ENCODE data around the gene GRM4.

The GRM4 gene

DNA sequence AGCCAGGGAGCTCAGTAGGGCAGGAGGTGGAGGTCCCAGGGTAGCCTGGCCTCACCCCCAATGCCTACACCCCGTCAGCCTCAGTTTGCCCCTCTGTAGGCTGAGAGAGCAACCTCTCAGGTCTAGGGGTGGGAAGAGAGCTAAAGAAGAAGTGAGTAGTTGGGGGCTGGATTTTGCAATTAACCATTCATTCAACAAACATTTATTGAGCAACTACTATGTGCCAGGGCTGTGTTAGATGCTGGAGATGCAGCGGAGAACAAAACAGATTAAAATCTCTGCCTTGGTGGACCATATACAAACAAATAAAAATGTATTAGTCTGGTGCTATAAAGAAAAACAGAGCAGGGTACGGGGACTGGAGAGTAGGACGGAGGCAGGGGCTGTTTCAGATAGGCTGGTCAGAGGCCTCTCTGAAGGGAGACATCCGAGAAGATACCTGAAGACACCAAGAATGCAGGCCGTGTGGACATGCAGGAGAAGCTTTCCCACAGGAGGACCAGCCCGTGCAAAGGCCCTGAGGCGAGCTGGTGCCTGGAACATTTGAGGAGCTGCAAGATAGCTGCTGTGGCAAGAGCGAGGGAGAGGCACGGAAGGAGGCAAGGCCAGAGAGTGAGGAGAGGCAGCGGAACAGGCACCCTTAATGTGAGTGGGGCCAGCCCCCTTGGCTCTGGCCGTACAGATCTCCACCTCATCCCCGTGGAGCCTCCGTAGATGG, 60.3 kb downstream of the GRM4 start:
- Histone ChIP-seq H3K27ac (ENCODE audit: low read depth, low read length) (no peak overlapping the region), H2AFZ (ENCODE audit: low read depth, low read length, severe bottlenecking) (no peak overlapping the region), H4K20me1 (ENCODE audit: low read depth, low read length) (no peaks in the 10 kb centered on the region), H3K9me2 (replicated peaks; ENCODE audit: insufficient read depth, low read length) (no peaks in the 10 kb centered on the region), H3F3A (ENCODE audit: insufficient read depth) (no peaks in the 10 kb centered on the region), H3K79me2 (ENCODE audit: insufficient read depth, low read length) (no peaks in the 10 kb centered on the region), H3K36me3 (ENCODE audit: low read length) (no peaks in the 10 kb centered on the region), H3K4me2 (ENCODE audit: low read depth, low read length, poor library complexity, severe bottlenecking) (no peak overlapping the region), H3K9me3 (ENCODE audit: insufficient read depth, low read length) (no peaks in the 10 kb centered on the region), H3K27me3 (ENCODE audit: low read length) (no peaks in the 10 kb centered on the region), H3K9ac (ENCODE audit: low read length) (no peak overlapping the region), H3K4me3 (ENCODE audit: insufficient read depth, low read length, poor library complexity, severe bottlenecking) (no peak overlapping the region)
- TF ChIP-seq CTCF (IDR thresholded peaks at IDR 0.05; ENCODE audit: insufficient read depth, low read length, poor library complexity, severe bottlenecking) (no peak), EZH2phosphoT487 (conservative IDR thresholded peaks at IDR 0.05; ENCODE audit: low read length) (no peak)

DNA sequence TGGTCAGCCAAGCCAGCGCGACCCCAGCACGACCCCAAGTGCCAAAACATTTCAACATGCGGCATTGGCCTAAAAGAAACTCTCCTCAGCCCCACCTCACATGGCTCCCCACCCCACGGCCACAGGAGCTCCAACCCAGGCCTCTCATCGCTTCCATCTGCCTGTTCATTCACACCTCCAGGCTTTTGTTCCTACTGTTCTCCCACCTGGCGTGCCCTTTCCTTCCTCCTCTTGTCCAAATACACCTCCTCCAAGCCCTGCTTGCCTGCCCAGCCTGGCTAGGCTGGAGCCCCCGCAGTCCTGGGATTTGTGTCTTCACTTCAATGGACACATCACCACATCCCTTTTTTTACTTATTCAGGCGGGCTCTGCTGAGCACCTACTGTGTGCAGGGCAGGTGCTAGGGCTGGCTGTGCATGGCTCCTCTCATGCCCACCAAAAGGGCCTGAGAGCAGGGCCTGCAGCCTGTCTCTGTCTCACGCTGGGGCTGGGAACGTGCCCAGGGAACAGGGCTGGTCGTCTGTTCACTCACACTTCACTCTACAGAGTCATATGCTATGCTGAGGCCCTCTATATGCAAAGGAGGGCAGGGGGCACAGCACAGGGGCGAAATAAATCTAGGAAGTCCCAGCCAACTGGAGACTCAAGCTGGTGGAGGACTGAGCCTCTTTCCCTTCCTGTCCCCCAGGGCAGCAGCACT, 61.1 kb downstream of the GRM4 start:
- no peaks in the 10 kb centered on the region for H4K20me1 ChIP-seq (ENCODE audit: low read depth, low read length)
- no peak overlapping the region for H3K9ac ChIP-seq (ENCODE audit: low read length)

GRCh38 chr6:34082864-34083626, 62.8 kb downstream of the GRM4 start:
- no peaks in the 10 kb centered on the region for H3K9me2 ChIP-seq (replicated peaks; ENCODE audit: insufficient read depth, low read length)
- TF ChIP-seq EZH2phosphoT487 (conservative IDR thresholded peaks at IDR 0.05; ENCODE audit: low read length) (no peak), CTCF (IDR thresholded peaks at IDR 0.05; ENCODE audit: insufficient read depth, low read length, poor library complexity, severe bottlenecking) (no peak)
- no peak overlapping the region for H3K9ac ChIP-seq (ENCODE audit: low read length)
- H3K4me3 ChIP-seq (ENCODE audit: insufficient read depth, low read length, poor library complexity, severe bottlenecking), result no peak overlapping the region
- no peaks in the 10 kb centered on the region for H4K20me1 ChIP-seq (ENCODE audit: low read depth, low read length)
- H3K36me3 ChIP-seq (ENCODE audit: low read length), result no peaks in the 10 kb centered on the region
- H3F3A ChIP-seq (ENCODE audit: insufficient read depth), result no peaks in the 10 kb centered on the region
- H3K27ac ChIP-seq (ENCODE audit: low read depth, low read length), result no peak overlapping the region
- H2AFZ ChIP-seq (ENCODE audit: low read depth, low read length, severe bottlenecking), result no peak overlapping the region
- no peak overlapping the region for H3K4me2 ChIP-seq (ENCODE audit: low read depth, low read length, poor library complexity, severe bottlenecking)
- no peaks in the 10 kb centered on the region for H3K9me3 ChIP-seq (ENCODE audit: insufficient read depth, low read length)
- no peaks in the 10 kb centered on the region for H3K79me2 ChIP-seq (ENCODE audit: insufficient read depth, low read length)
- no peaks in the 10 kb centered on the region for H3K27me3 ChIP-seq (ENCODE audit: low read length)

More for the DNA sequence above, 61.1 kb downstream of the GRM4 start:
- Histone ChIP-seq H2AFZ (ENCODE audit: low read depth, low read length, severe bottlenecking) (no peak overlapping the region), H3K27ac (ENCODE audit: low read depth, low read length) (no peak overlapping the region), H3K27me3 (ENCODE audit: low read length) (no peaks in the 10 kb centered on the region), H3K79me2 (ENCODE audit: insufficient read depth, low read length) (no peaks in the 10 kb centered on the region), H3K4me3 (ENCODE audit: insufficient read depth, low read length, poor library complexity, severe bottlenecking) (no peak overlapping the region), H3F3A (ENCODE audit: insufficient read depth) (no peaks in the 10 kb centered on the region), H3K36me3 (ENCODE audit: low read length) (no peaks in the 10 kb centered on the region), H3K9me3 (ENCODE audit: insufficient read depth, low read length) (no peaks in the 10 kb centered on the region), H3K9me2 (replicated peaks; ENCODE audit: insufficient read depth, low read length) (no peaks in the 10 kb centered on the region), H3K4me2 (ENCODE audit: low read depth, low read length, poor library complexity, severe bottlenecking) (no peak overlapping the region)
- TF ChIP-seq CTCF (IDR thresholded peaks at IDR 0.05; ENCODE audit: insufficient read depth, low read length, poor library complexity, severe bottlenecking) (no peak), EZH2phosphoT487 (conservative IDR thresholded peaks at IDR 0.05; ENCODE audit: low read length) (no peak)

All from SU-DHL-6 (cell line).